ENCODE data around the gene CYBA. TPM values are rescaled to one million over a fixed set of nuclear protein-coding genes. Genes with fewer than 3 reads are reported as not detected.

CYBA gene
- total and polyA plus RNA-seq, 2 of the 4 experiments (the other 2 are of a cell fraction): 65.6 to 169 TPM

DNA sequence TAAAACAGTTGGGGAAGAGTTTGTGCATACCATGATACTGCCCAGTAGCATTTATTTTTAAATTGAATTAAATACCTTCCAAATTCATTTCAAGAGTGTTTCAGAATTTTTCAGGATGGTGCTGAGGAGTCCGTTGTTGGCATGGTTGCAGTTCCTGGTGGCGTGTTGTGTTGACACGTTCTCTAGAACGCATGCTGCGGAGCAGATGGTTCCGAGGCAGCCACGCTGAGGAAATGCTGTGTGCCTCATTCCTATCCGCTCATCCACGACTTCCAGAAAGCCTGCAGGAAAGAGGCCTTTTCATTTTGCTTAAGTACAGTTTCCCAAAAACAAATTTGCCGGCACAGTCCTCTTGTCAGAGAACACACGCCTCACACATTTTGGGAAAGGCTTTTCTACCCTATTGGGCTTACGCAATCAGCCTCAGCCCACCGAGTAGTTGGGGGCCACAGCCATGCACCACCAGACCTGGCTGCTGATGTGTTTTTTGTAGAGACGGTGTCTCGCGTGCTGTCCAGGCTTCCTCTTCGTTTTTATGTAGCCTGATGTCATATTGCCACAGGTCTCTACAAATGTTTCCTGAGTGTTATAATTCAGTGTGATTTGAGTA is 44.6 kb downstream of the CYBA start:
- Histone ChIP-seq H3K4ac (ENCODE audit: low read depth, low read length) (no peak overlapping the region), H2BK15ac (ENCODE audit: low read depth, low read length) (no peak overlapping the region), H3K36me3 (ENCODE audit: control insufficient read depth, insufficient read depth, low read length) (peaks cover 51% of the 10 kb centered on the region), H3K9me1 (ENCODE audit: insufficient read depth, low read length) (0 out of 2 replicates have a peak, but pooled peaks cover 8% of the 10 kb centered on the region), H2AFZ (replicated peaks; ENCODE audit: low read length, poor library complexity) (no peak overlapping the region), H3K14ac (replicated peaks; ENCODE audit: low read depth, low read length) (no peak overlapping the region), H3K9ac (ENCODE audit: low read depth, low read length) (no peak overlapping the region), H3K4me2 (ENCODE audit: low read depth, low read length) (no peak overlapping the region), H2AK9ac (replicated peaks; ENCODE audit: low read depth, low read length, poor library complexity) (no peak overlapping the region), H2BK20ac (ENCODE audit: low read depth, low read length) (no peak overlapping the region), H4K5ac (ENCODE audit: low read depth, low read length) (no peak overlapping the region), H3K18ac (ENCODE audit: low read depth, low read length) (no peak overlapping the region), H3K27ac (ENCODE audit: insufficient read depth, low read length) (no peak overlapping the region), H2BK120ac (ENCODE audit: low read depth, low read length) (no peak overlapping the region), H3K27me3 (ENCODE audit: control insufficient read depth, insufficient read depth, low read length) (no peaks in the 10 kb centered on the region), H3K4me3 (ENCODE audit: insufficient read depth, low read depth, low read length) (no peak overlapping the region), H3K56ac (ENCODE audit: extremely low read depth, insufficient read depth, low read length) (no peak overlapping the region), H4K20me1 (ENCODE audit: insufficient read depth, low read length) (peaks cover 30% of the 10 kb centered on the region), H3K4me1 (ENCODE audit: control insufficient read depth, insufficient read depth, low read length) (no peaks in the 10 kb centered on the region), H3K79me1 (ENCODE audit: low read depth in 1 of 2, low read length in 2 of 2) (peaks cover 6 to 47% of the 10 kb centered on the region in 2 experiments; a peak in 3 of 4 replicates), H4K91ac (ENCODE audit: insufficient read depth, low read depth, low read length) (no peak overlapping the region), H4K8ac (ENCODE audit: low read depth in 2 of 2, low read length in 2 of 2) (no peak overlapping the region), H3K23ac (ENCODE audit: low read depth, low read length) (no peak overlapping the region), H2BK5ac (ENCODE audit: low read depth, low read length, poor library complexity, severe bottlenecking) (no peak overlapping the region), H3K9me3 (ENCODE audit: control insufficient read depth, insufficient read depth, low read length) (no peaks in the 10 kb centered on the region), H2AK5ac (ENCODE audit: low read depth, low read length) (no peak overlapping the region)
- POLR2A ChIA-PET (ENCODE audit: unreplicated experiment): no interaction called here
- DNase-seq (no peak), ATAC-seq (ENCODE audit: low read depth) (no peak)
- 98% methylated on average over 9 of the region's 17 CpGs; no CpG with 5 or more reads in 1 of the 2 experiments for WGBS, 2 experiments (ENCODE audit: extremely low coverage in 2 of 2, insufficient read length in 1 of 2)
- intact Hi-C loops (cut with micrococcal nuclease) (no loop called here), in situ Hi-C loops (cut with MboI; ENCODE audit: low sequenced_read_pairs) (no loop called here), dilution Hi-C loops (cut with HindIII; ENCODE audit: low sequenced_read_pairs, unreplicated experiment) (no loop called here)
- CTCF ChIA-PET: no interaction called here
- TF ChIP-seq NFE2L2 (IDR thresholded peaks at IDR 0.05; ENCODE audit: low read depth, low read length): no peak
- TF ChIP-seq RAD21 (IDR thresholded peaks at IDR 0.05; ENCODE audit: low read length): no peak
- TF ChIP-seq CEBPB (IDR thresholded peaks at IDR 0.05; ENCODE audit: low read depth, low read length): peak; percentile 60
- TF ChIP-seq MXI1 (IDR thresholded peaks at IDR 0.05; ENCODE audit: borderline replicate concordance, low read depth, low read length): no peak
- no peak for TF ChIP-seq POLR2A (IDR thresholded peaks at IDR 0.05; ENCODE audit: low read depth, low read length)
- TF ChIP-seq, protein P1, sequence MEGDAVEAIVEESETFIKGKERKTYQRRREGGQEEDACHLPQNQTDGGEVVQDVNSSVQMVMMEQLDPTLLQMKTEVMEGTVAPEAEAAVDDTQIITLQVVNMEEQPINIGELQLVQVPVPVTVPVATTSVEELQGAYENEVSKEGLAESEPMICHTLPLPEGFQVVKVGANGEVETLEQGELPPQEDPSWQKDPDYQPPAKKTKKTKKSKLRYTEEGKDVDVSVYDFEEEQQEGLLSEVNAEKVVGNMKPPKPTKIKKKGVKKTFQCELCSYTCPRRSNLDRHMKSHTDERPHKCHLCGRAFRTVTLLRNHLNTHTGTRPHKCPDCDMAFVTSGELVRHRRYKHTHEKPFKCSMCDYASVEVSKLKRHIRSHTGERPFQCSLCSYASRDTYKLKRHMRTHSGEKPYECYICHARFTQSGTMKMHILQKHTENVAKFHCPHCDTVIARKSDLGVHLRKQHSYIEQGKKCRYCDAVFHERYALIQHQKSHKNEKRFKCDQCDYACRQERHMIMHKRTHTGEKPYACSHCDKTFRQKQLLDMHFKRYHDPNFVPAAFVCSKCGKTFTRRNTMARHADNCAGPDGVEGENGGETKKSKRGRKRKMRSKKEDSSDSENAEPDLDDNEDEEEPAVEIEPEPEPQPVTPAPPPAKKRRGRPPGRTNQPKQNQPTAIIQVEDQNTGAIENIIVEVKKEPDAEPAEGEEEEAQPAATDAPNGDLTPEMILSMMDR (conservative IDR thresholded peaks at IDR 0.05; ENCODE audit: low read depth, low read length): no peak
- no peak for TF ChIP-seq MAZ (IDR thresholded peaks at IDR 0.05; ENCODE audit: borderline replicate concordance, low read depth, low read length)
- no TSS peak for BruUV-seq (replicated peaks)

Measured in IMR-90 (cell line).